Astrocyte (in vitro differentiated cells and primary cell): ENCODE results near the gene ELOVL1. TPM values are rescaled to one million over a fixed set of nuclear protein-coding genes. Genes with fewer than 3 reads are reported as not detected.

ENCODE experiments used
- DNase-seq: peaks from one replicate; pipeline ENCODE4 v3.0.0-alpha.2; 2010; ENCODE audit warnings: low read depth
- FAIRE-seq: peaks from 2 replicates; lab custom pipeline; 2011; peaks lifted over from hg19 to GRCh38; lab: Jason Lieb, UNC
- H2AFZ ChIP-seq: 2 replicates; pipeline ENCODE4 v1.6.0; 2012; ENCODE audit warnings: low read depth, low read length, inconsistent platforms
- H3K27ac ChIP-seq: 2 replicates; pipeline ENCODE4 v1.5.1; 2011; ENCODE audit warnings: low read depth, low read length, inconsistent platforms
- H3K27me3 ChIP-seq: 2 replicates; pipeline ENCODE4 v1.6.0; 2011; ENCODE audit warnings: low read length, inconsistent platforms; ENCODE audit not compliant: insufficient read depth
- H3K36me3 ChIP-seq: 2 replicates; pipeline ENCODE4 v1.5.1; 2011; ENCODE audit warnings: low read length, inconsistent platforms; ENCODE audit not compliant: insufficient read depth
- H3K4me1 ChIP-seq: 2 replicates; pipeline ENCODE4 v1.5.1; 2011; ENCODE audit warnings: low read length, inconsistent platforms; ENCODE audit not compliant: insufficient read depth
- H3K4me2 ChIP-seq: 2 replicates; pipeline ENCODE4 v1.6.0; 2012; ENCODE audit warnings: low read length, inconsistent platforms
- H3K4me3 ChIP-seq: 2 replicates; pipeline ENCODE4 v1.5.1; 2011; ENCODE audit warnings: low read depth, mild to moderate bottlenecking, low read length, inconsistent platforms; ENCODE audit not compliant: insufficient read depth
- H3K79me2 ChIP-seq: 2 replicates; pipeline ENCODE4 v1.6.0; 2012; ENCODE audit warnings: mild to moderate bottlenecking, low read length, inconsistent platforms; ENCODE audit not compliant: insufficient read depth
- H3K9ac ChIP-seq: 2 replicates; pipeline ENCODE4 v1.6.0; 2012; ENCODE audit warnings: mild to moderate bottlenecking, low read length, inconsistent platforms
- H3K9me3 ChIP-seq: 2 replicates; pipeline ENCODE4 v1.5.1; 2012; ENCODE audit warnings: low read depth, mild to moderate bottlenecking, low read length, inconsistent platforms; ENCODE audit not compliant: insufficient read depth
- H4K20me1 ChIP-seq: 2 replicates; pipeline ENCODE4 v1.6.0; 2012; ENCODE audit warnings: low read length, inconsistent platforms; ENCODE audit not compliant: insufficient read depth
- H3K27ac Mint-ChIP-seq: one replicate; pipeline ENCODE4 v1.8.0; 2021; ENCODE audit warnings: mild to moderate bottlenecking, mixed read lengths; ENCODE audit not compliant: unreplicated experiment
- H3K27me3 Mint-ChIP-seq: one replicate; pipeline ENCODE4 v1.8.0; 2021; ENCODE audit warnings: low read depth, mixed read lengths; ENCODE audit not compliant: unreplicated experiment
- H3K36me3 Mint-ChIP-seq: one replicate; pipeline ENCODE4 v1.8.0; 2021; ENCODE audit warnings: low read depth, mixed read lengths; ENCODE audit not compliant: unreplicated experiment
- H3K4me1 Mint-ChIP-seq: one replicate; pipeline ENCODE4 v1.8.0; 2021; ENCODE audit warnings: low read depth, mixed read lengths; ENCODE audit not compliant: unreplicated experiment
- H3K4me3 Mint-ChIP-seq: one replicate; pipeline ENCODE4 v1.8.0; 2021; ENCODE audit warnings: mild to moderate bottlenecking, moderate library complexity, mixed read lengths; ENCODE audit not compliant: unreplicated experiment
- H3K9me3 Mint-ChIP-seq: one replicate; pipeline ENCODE4 v1.8.0; 2021; ENCODE audit warnings: mild to moderate bottlenecking, mixed read lengths; ENCODE audit not compliant: unreplicated experiment
- CTCF ChIP-seq: IDR thresholded peaks from 2 replicates; pipeline ENCODE4 v1.5.1; 2011; ENCODE audit warnings: low read depth, mild to moderate bottlenecking, inconsistent platforms, low read length, moderate library complexity; ENCODE audit not compliant: insufficient read depth
- EZH2 ChIP-seq: IDR thresholded peaks from 2 replicates; pipeline ENCODE4 v1.6.1; 2012; ENCODE audit warnings: mild to moderate bottlenecking, low read length, inconsistent platforms; ENCODE audit not compliant: insufficient read depth
- total RNA-seq: library from RNA; stranded (reverse); gene quantifications from 2 replicates; pipeline ENCODE4 v1.2.1, GENCODE V29; 2021

The ELOVL1 gene
- total RNA-seq, 1 donor from 2014 or later, result 131 TPM

GRCh38 chr1:43349594-43350306 lies 18.1 kb downstream of the ELOVL1 start:
- FAIRE-seq (no peak), DNase-seq (peak; percentile 92)
- H3K4me3 ChIP-seq, result peak overlapping the region; percentile 63
- H3K36me3 ChIP-seq, result no peaks in the 10 kb centered on the region
- H3K4me1 ChIP-seq, result peaks cover 17% of the 10 kb centered on the region
- Mint-ChIP-seq H3K27me3 (no peaks in the 10 kb centered on the region), H3K4me3 (peak overlapping the region; percentile 86), H3K36me3 (no peaks in the 10 kb centered on the region), H3K4me1 (peaks cover 6% of the 10 kb centered on the region), H3K9me3 (peaks cover 2% of the 10 kb centered on the region), H3K27ac (peak overlapping the region; percentile 59)
- no peaks in the 10 kb centered on the region for H4K20me1 ChIP-seq
- peak overlapping the region; percentile 92 for H3K4me2 ChIP-seq
- peak overlapping the region; percentile 45 for H3K27ac ChIP-seq
- no peaks in the 10 kb centered on the region for H3K9me3 ChIP-seq
- H3K9ac ChIP-seq, result peak overlapping the region; percentile 67
- peak overlapping the region; percentile 88 for H2AFZ ChIP-seq
- no peaks in the 10 kb centered on the region for H3K79me2 ChIP-seq
- no peaks in the 10 kb centered on the region for H3K27me3 ChIP-seq
- TF ChIP-seq CTCF (no peak), EZH2 (no peak)

- Mint-ChIP-seq H3K36me3 (no peaks in the 10 kb centered on the region), H3K4me1 (peaks cover 6% of the 10 kb centered on the region), H3K27ac (peak overlapping the region; percentile 59), H3K4me3 (peak overlapping the region; percentile 86), H3K9me3 (peaks cover 2% of the 10 kb centered on the region), H3K27me3 (no peaks in the 10 kb centered on the region)
- Histone ChIP-seq H3K9ac (peak overlapping the region; percentile 67), H3K9me3 (no peaks in the 10 kb centered on the region), H3K4me1 (peaks cover 17% of the 10 kb centered on the region), H3K27me3 (no peaks in the 10 kb centered on the region), H3K27ac (peak overlapping the region; percentile 45), H3K4me2 (peak overlapping the region; percentile 92), H3K4me3 (peak overlapping the region; percentile 63), H4K20me1 (no peaks in the 10 kb centered on the region), H3K36me3 (no peaks in the 10 kb centered on the region), H3K79me2 (no peaks in the 10 kb centered on the region), H2AFZ (peak overlapping the region; percentile 88)
- TF ChIP-seq EZH2 (no peak), CTCF (no peak)
- FAIRE-seq (no peak), DNase-seq (peak; percentile 70)
Observed at GRCh38 chr1:43348809-43349593, 18.8 kb downstream of the ELOVL1 start.
